Transverse colon (tissue), 3 donors: Measurements from ENCODE around the gene TEKT4.

Experiments
- POLR2A ChIP-seq: fragments of 450-650 bp; IDR thresholded peaks from one replicate; pipeline ENCODE4 v1.6.1; 2016; ENCODE audit warnings: antibody characterized with exemption, mild to moderate bottlenecking, moderate library complexity
- POLR2AphosphoS5 ChIP-seq, 3 donors: sonication (generic); formaldehyde crosslinking; IDR thresholded peaks; one replicate each; pipeline ENCODE4 v1.6.1; 2016; ENCODE audit warnings: antibody characterized with exemption in 3 of 3

GRCh38 chr2:94877129-94877528, 5.9 kb downstream of the TEKT4 start:
- TF ChIP-seq POLR2A (no peak), POLR2AphosphoS5 (IDR thresholded peaks at IDR 0.05) (no peak)
